WTC11 (cell line): ENCODE results near the gene RTEL1. TPM values are rescaled to one million over a fixed set of nuclear protein-coding genes. Genes with fewer than 3 reads are reported as not detected.
A peak's percentile ranks its signal among the peaks of the same experiment; 100 is the strongest.

Experiments
- ATAC-seq: fragments of 200-7000 bp; cut with Tn5 transposase; 2 replicates; pipeline ENCODE4 v1.10.0; 2021; ENCODE audit warnings: mild to moderate bottlenecking, moderate library complexity
- CTCF ChIA-PET: fragments of 300-600 bp; sonication (Branson Sonifier 250); formaldehyde crosslinking; loops from one replicate; lab custom pipeline; 2021; ENCODE audit warnings: antibody characterized with exemption; lab: Charles Lee
- POLR2A ChIA-PET: fragments of 350-600 bp; sonication (Branson Sonifier 250); formaldehyde crosslinking; loops from one replicate; lab custom pipeline; 2021; ENCODE audit warnings: antibody characterized with exemption; lab: Charles Lee
- DNase-seq: peaks from one replicate; pipeline ENCODE4 v3.0.0; 2021; ENCODE audit warnings: low spot score
- H3K27ac Mint-ChIP-seq: 2 replicates; pipeline ENCODE4 v1.8.0; 2021; ENCODE audit warnings: mixed read lengths
- H3K27me3 Mint-ChIP-seq: 2 replicates; pipeline ENCODE4 v1.8.0; 2021; ENCODE audit warnings: low read depth, mild to moderate bottlenecking, moderate library complexity, mixed read lengths
- H3K36me3 Mint-ChIP-seq: 2 replicates; pipeline ENCODE4 v1.8.0; 2021; ENCODE audit warnings: mixed read lengths
- H3K4me1 Mint-ChIP-seq: 2 replicates; pipeline ENCODE4 v1.8.0; 2022; ENCODE audit warnings: mixed read lengths
- H3K4me3 Mint-ChIP-seq: 2 replicates; pipeline ENCODE4 v1.8.0; 2021; ENCODE audit warnings: mild to moderate bottlenecking, moderate library complexity, mixed read lengths
- H3K9me3 Mint-ChIP-seq: 2 replicates; pipeline ENCODE4 v1.8.0; 2021; ENCODE audit warnings: mixed read lengths
- ESRRA ChIP-seq: sonication (generic); formaldehyde crosslinking; IDR thresholded peaks from 2 replicates; pipeline ENCODE4 v1.8.1; 2022; ENCODE audit warnings: mild to moderate bottlenecking, missing genetic modification reagents, borderline replicate concordance
- ETV6 ChIP-seq: sonication (generic); formaldehyde crosslinking; IDR thresholded peaks from 2 replicates; pipeline ENCODE4 v1.8.1; 2022; ENCODE audit warnings: mild to moderate bottlenecking, missing genetic modification reagents
- GRHL2 ChIP-seq: fragments of 250-450 bp; sonication (Bioruptor Pico); IDR thresholded peaks from 2 replicates; pipeline ENCODE4 v1.8.0; 2022; ENCODE audit warnings: mild to moderate bottlenecking, moderate library complexity; ENCODE audit not compliant: insufficient replicate concordance, severe bottlenecking
- GTF2I ChIP-seq: fragments of 250-450 bp; sonication (Bioruptor Pico); conservative IDR thresholded peaks from 2 replicates; pipeline ENCODE4 v1.4.0; 2021; ENCODE audit warnings: mild to moderate bottlenecking
- HMGA2 ChIP-seq: fragments of 250-450 bp; sonication (Bioruptor Pico); IDR thresholded peaks from 2 replicates; pipeline ENCODE4 v1.4.0; 2021; ENCODE audit warnings: mild to moderate bottlenecking, moderate library complexity
- MYBL2 ChIP-seq: sonication (generic); formaldehyde crosslinking; IDR thresholded peaks from 2 replicates; pipeline ENCODE4 v1.8.1; 2023; ENCODE audit warnings: mild to moderate bottlenecking, moderate library complexity, missing genetic modification reagents
- NR3C1 ChIP-seq: sonication (generic); formaldehyde crosslinking; conservative IDR thresholded peaks from 2 replicates; pipeline ENCODE4 v1.8.1; 2023; ENCODE audit warnings: low read depth, mild to moderate bottlenecking, missing genetic modification reagents
- OVOL2 ChIP-seq: fragments of 250-450 bp; sonication (Bioruptor Pico); IDR thresholded peaks from 2 replicates; pipeline ENCODE4 v1.9.0; 2021; ENCODE audit warnings: mild to moderate bottlenecking, borderline replicate concordance
- RELA ChIP-seq: sonication (generic); formaldehyde crosslinking; IDR thresholded peaks from 2 replicates; pipeline ENCODE4 v1.8.1; 2022; ENCODE audit warnings: missing genetic modification reagents, mild to moderate bottlenecking, borderline replicate concordance
- SMAD4 ChIP-seq: sonication (generic); formaldehyde crosslinking; IDR thresholded peaks from 2 replicates; pipeline ENCODE4 v1.8.0; 2022; ENCODE audit warnings: mild to moderate bottlenecking, missing genetic modification reagents
- ZBTB21 ChIP-seq: sonication (generic); formaldehyde crosslinking; IDR thresholded peaks from 2 replicates; pipeline ENCODE4 v1.8.1; 2023; ENCODE audit warnings: mild to moderate bottlenecking, missing genetic modification reagents, borderline replicate concordance
- ZNF138 ChIP-seq: sonication (generic); formaldehyde crosslinking; conservative IDR thresholded peaks from 2 replicates; pipeline ENCODE4 v1.8.1; 2022; ENCODE audit warnings: mild to moderate bottlenecking, moderate library complexity, missing genetic modification reagents
- ZNF232 ChIP-seq: sonication (generic); formaldehyde crosslinking; IDR thresholded peaks from 2 replicates; pipeline ENCODE4 v1.8.0; 2022; ENCODE audit warnings: mild to moderate bottlenecking, missing genetic modification reagents
- ZNF263 ChIP-seq: sonication (generic); formaldehyde crosslinking; IDR thresholded peaks from 2 replicates; pipeline ENCODE4 v1.8.1; 2022; ENCODE audit warnings: low read depth, mild to moderate bottlenecking, moderate library complexity, missing genetic modification reagents
- total RNA-seq: library from RNA; stranded (reverse); gene quantifications from 3 replicates; pipeline ENCODE4 v1.2.3, GENCODE V29; 2021
- TF ChIP-seq, protein P1 (sequence below): sonication (generic); formaldehyde crosslinking; IDR thresholded peaks from 2 replicates; pipeline ENCODE4 v1.8.0; 2022; ENCODE audit warnings: mild to moderate bottlenecking, missing genetic modification reagents
- TF ChIP-seq, protein P2 (sequence below): sonication (generic); formaldehyde crosslinking; IDR thresholded peaks from 2 replicates; pipeline ENCODE4 v1.8.1; 2023; ENCODE audit warnings: mild to moderate bottlenecking, moderate library complexity, missing genetic modification reagents
- TF ChIP-seq, protein P3 (sequence below): sonication (generic); formaldehyde crosslinking; IDR thresholded peaks from 2 replicates; pipeline ENCODE4 v1.8.1; 2022; ENCODE audit warnings: missing genetic modification reagents, borderline replicate concordance
- TF ChIP-seq, protein P4 (sequence below): sonication (generic); formaldehyde crosslinking; IDR thresholded peaks from 2 replicates; pipeline ENCODE4 v1.8.1; 2023; ENCODE audit warnings: mild to moderate bottlenecking, missing genetic modification reagents, moderate library complexity
- TF ChIP-seq, protein P5 (sequence below): sonication (generic); formaldehyde crosslinking; IDR thresholded peaks from 2 replicates; pipeline ENCODE4 v1.8.0; 2022; ENCODE audit warnings: mild to moderate bottlenecking, missing genetic modification reagents
- TF ChIP-seq, protein P6 (sequence below): sonication (generic); formaldehyde crosslinking; IDR thresholded peaks from 2 replicates; pipeline ENCODE4 v1.8.1; 2023; ENCODE audit warnings: mild to moderate bottlenecking, missing genetic modification reagents, moderate library complexity
- TF ChIP-seq, protein P7 (sequence below): fragments of 200-600 bp; IDR thresholded peaks from 2 replicates; pipeline ENCODE4 v1.8.0; 2022; ENCODE audit warnings: antibody characterized with exemption

Gene RTEL1
- total RNA-seq, 1 experiment from 2014 or later: 44.9 TPM

DNA sequence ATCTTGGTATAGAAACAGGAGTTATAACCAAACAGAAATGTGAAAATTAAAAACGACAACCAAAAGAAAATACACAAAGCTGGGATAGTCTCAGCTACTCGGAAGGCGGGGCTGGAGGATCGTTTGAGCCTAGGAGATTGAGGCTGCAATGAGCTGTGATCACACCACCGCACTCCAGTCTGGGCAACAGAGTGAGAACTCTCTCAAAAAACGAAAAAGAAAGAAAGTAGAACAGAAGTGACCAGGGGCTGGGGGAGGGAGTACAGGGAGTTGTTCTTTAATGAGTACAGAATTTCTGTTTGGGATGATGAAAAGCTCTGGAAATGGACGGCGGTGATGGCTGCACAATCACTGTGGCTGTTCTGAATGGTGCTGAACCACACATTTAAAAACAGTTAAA lies 37.1 kb upstream of the RTEL1 start:
- H3K4me3 Mint-ChIP-seq: no peak overlapping the region
- TF ChIP-seq, protein P1, sequence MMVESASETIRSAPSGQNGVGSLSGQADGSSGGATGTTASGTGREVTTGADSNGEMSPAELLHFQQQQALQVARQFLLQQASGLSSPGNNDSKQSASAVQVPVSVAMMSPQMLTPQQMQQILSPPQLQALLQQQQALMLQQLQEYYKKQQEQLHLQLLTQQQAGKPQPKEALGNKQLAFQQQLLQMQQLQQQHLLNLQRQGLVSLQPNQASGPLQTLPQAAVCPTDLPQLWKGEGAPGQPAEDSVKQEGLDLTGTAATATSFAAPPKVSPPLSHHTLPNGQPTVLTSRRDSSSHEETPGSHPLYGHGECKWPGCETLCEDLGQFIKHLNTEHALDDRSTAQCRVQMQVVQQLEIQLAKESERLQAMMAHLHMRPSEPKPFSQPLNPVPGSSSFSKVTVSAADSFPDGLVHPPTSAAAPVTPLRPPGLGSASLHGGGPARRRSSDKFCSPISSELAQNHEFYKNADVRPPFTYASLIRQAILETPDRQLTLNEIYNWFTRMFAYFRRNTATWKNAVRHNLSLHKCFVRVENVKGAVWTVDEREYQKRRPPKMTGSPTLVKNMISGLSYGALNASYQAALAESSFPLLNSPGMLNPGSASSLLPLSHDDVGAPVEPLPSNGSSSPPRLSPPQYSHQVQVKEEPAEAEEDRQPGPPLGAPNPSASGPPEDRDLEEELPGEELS (CRISPR knock-in tag): no peak
- no peak for TF ChIP-seq ZNF263 (CRISPR knock-in tag)
- no peak for TF ChIP-seq SMAD4
- TF ChIP-seq, protein P2, sequence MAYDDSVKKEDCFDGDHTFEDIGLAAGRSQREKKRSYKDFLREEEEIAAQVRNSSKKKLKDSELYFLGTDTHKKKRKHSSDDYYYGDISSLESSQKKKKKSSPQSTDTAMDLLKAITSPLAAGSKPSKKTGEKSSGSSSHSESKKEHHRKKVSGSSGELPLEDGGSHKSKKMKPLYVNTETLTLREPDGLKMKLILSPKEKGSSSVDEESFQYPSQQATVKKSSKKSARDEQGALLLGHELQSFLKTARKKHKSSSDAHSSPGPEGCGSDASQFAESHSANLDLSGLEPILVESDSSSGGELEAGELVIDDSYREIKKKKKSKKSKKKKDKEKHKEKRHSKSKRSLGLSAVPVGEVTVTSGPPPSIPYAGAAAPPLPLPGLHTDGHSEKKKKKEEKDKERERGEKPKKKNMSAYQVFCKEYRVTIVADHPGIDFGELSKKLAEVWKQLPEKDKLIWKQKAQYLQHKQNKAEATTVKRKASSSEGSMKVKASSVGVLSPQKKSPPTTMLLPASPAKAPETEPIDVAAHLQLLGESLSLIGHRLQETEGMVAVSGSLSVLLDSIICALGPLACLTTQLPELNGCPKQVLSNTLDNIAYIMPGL: no peak
- TF ChIP-seq ESRRA (CRISPR knock-in tag): no peak
- TF ChIP-seq, protein P3, sequence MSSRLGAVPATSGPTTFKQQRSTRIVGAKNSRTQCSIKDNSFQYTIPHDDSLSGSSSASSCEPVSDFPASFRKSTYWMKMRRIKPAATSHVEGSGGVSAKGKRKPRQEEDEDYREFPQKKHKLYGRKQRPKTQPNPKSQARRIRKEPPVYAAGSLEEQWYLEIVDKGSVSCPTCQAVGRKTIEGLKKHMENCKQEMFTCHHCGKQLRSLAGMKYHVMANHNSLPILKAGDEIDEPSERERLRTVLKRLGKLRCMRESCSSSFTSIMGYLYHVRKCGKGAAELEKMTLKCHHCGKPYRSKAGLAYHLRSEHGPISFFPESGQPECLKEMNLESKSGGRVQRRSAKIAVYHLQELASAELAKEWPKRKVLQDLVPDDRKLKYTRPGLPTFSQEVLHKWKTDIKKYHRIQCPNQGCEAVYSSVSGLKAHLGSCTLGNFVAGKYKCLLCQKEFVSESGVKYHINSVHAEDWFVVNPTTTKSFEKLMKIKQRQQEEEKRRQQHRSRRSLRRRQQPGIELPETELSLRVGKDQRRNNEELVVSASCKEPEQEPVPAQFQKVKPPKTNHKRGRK: no peak
- TF ChIP-seq ETV6 (CRISPR knock-in tag): no peak
- no peak for TF ChIP-seq ZBTB21 (CRISPR knock-in tag)
- TF ChIP-seq NR3C1 (CRISPR knock-in tag): no peak
- TF ChIP-seq GTF2I (CRISPR knock-in tag): no peak
- TF ChIP-seq HMGA2: no peak
- TF ChIP-seq, protein P4, sequence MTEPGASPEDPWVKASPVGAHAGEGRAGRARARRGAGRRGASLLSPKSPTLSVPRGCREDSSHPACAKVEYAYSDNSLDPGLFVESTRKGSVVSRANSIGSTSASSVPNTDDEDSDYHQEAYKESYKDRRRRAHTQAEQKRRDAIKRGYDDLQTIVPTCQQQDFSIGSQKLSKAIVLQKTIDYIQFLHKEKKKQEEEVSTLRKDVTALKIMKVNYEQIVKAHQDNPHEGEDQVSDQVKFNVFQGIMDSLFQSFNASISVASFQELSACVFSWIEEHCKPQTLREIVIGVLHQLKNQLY (CRISPR knock-in tag): no peak
- TF ChIP-seq, protein P5, sequence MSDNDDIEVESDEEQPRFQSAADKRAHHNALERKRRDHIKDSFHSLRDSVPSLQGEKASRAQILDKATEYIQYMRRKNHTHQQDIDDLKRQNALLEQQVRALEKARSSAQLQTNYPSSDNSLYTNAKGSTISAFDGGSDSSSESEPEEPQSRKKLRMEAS (CRISPR knock-in tag): no peak
- no peak for TF ChIP-seq ZNF232
- TF ChIP-seq, protein P6, sequence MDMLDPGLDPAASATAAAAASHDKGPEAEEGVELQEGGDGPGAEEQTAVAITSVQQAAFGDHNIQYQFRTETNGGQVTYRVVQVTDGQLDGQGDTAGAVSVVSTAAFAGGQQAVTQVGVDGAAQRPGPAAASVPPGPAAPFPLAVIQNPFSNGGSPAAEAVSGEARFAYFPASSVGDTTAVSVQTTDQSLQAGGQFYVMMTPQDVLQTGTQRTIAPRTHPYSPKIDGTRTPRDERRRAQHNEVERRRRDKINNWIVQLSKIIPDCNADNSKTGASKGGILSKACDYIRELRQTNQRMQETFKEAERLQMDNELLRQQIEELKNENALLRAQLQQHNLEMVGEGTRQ (CRISPR knock-in tag): no peak
- TF ChIP-seq ZNF138: no peak
- TF ChIP-seq, protein P7, sequence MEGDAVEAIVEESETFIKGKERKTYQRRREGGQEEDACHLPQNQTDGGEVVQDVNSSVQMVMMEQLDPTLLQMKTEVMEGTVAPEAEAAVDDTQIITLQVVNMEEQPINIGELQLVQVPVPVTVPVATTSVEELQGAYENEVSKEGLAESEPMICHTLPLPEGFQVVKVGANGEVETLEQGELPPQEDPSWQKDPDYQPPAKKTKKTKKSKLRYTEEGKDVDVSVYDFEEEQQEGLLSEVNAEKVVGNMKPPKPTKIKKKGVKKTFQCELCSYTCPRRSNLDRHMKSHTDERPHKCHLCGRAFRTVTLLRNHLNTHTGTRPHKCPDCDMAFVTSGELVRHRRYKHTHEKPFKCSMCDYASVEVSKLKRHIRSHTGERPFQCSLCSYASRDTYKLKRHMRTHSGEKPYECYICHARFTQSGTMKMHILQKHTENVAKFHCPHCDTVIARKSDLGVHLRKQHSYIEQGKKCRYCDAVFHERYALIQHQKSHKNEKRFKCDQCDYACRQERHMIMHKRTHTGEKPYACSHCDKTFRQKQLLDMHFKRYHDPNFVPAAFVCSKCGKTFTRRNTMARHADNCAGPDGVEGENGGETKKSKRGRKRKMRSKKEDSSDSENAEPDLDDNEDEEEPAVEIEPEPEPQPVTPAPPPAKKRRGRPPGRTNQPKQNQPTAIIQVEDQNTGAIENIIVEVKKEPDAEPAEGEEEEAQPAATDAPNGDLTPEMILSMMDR: no peak
- H3K4me1 Mint-ChIP-seq: peaks cover 15% of the 10 kb centered on the region
- H3K27me3 Mint-ChIP-seq: no peaks in the 10 kb centered on the region
- H3K9me3 Mint-ChIP-seq: no peaks in the 10 kb centered on the region
- ChIA-PET CTCF (interaction anchor here (0.8 to 1.8 kb wide), 4 partner anchors 10 to 125 kb away, joined by 4 to 6 read pairs (median 5); partner anchors contain the start of gene HELZ2), POLR2A (interaction anchor here (0.6 kb wide), 1 partner anchor 11 kb away, joined by 4 read pairs; no protein-coding TSS in a partner anchor)
- no peak for DNase-seq
- H3K27ac Mint-ChIP-seq: peak overlapping the region; percentile 85
- H3K36me3 Mint-ChIP-seq: peaks cover 26% of the 10 kb centered on the region
- no peak for ATAC-seq

DNA sequence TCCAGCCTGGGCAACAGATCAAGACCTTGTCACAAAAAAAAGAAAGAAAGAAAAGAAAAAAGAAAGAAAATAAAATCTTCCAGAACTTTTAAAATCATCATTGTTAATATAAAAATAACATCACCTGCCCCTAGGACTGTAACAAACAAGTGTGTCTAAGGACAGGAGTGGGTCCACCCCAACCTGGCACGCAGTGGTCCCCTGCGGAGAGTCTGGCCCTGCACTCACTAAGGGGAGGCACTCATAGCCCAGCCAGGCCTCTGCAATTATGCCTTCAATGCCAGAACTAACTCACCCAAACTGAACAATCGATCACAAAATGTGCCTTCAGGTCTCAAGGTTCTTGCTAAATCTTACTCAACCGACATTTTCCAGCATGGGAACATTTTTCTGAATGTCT lies 36.0 kb upstream of the RTEL1 start:
- Mint-ChIP-seq H3K27ac (0 out of 2 replicates have a peak overlapping the region, but pooled peaks have one; percentile 66), H3K4me3 (no peak overlapping the region), H3K9me3 (no peaks in the 10 kb centered on the region), H3K36me3 (peaks cover 15% of the 10 kb centered on the region), H3K27me3 (no peaks in the 10 kb centered on the region), H3K4me1 (peaks cover 15% of the 10 kb centered on the region)
- ATAC-seq (no peak), DNase-seq (no peak)
- POLR2A ChIA-PET: no interaction called here
- CTCF ChIA-PET: interaction anchor here (1.8 kb wide), 1 partner anchor 11 kb away, joined by 5 read pairs; no protein-coding TSS in a partner anchor
- TF ChIP-seq GRHL2 (CRISPR knock-in tag) (no peak), MYBL2 (CRISPR knock-in tag) (no peak), RELA (CRISPR knock-in tag) (no peak), OVOL2 (CRISPR knock-in tag) (no peak)
- TF ChIP-seq, protein P3: no peak
